ENCODE data around the gene WDR5. TPM values are rescaled to one million over a fixed set of nuclear protein-coding genes. Genes with fewer than 3 reads are reported as not detected.

WDR5 gene
- total RNA-seq, 1 donor = 22.0 TPM

GRCh38 chr9:134189145-134189469 is 53.2 kb downstream of the WDR5 start:
- no peak for DNase-seq (ENCODE audit: low read depth)
- H3K4me3 ChIP-seq (ENCODE audit: low read depth, low read length) = no peak overlapping the region
- TF ChIP-seq, protein P1, sequence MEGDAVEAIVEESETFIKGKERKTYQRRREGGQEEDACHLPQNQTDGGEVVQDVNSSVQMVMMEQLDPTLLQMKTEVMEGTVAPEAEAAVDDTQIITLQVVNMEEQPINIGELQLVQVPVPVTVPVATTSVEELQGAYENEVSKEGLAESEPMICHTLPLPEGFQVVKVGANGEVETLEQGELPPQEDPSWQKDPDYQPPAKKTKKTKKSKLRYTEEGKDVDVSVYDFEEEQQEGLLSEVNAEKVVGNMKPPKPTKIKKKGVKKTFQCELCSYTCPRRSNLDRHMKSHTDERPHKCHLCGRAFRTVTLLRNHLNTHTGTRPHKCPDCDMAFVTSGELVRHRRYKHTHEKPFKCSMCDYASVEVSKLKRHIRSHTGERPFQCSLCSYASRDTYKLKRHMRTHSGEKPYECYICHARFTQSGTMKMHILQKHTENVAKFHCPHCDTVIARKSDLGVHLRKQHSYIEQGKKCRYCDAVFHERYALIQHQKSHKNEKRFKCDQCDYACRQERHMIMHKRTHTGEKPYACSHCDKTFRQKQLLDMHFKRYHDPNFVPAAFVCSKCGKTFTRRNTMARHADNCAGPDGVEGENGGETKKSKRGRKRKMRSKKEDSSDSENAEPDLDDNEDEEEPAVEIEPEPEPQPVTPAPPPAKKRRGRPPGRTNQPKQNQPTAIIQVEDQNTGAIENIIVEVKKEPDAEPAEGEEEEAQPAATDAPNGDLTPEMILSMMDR (IDR thresholded peaks at IDR 0.05; ENCODE audit: insufficient read depth, low read depth, low read length) = no peak

DNA sequence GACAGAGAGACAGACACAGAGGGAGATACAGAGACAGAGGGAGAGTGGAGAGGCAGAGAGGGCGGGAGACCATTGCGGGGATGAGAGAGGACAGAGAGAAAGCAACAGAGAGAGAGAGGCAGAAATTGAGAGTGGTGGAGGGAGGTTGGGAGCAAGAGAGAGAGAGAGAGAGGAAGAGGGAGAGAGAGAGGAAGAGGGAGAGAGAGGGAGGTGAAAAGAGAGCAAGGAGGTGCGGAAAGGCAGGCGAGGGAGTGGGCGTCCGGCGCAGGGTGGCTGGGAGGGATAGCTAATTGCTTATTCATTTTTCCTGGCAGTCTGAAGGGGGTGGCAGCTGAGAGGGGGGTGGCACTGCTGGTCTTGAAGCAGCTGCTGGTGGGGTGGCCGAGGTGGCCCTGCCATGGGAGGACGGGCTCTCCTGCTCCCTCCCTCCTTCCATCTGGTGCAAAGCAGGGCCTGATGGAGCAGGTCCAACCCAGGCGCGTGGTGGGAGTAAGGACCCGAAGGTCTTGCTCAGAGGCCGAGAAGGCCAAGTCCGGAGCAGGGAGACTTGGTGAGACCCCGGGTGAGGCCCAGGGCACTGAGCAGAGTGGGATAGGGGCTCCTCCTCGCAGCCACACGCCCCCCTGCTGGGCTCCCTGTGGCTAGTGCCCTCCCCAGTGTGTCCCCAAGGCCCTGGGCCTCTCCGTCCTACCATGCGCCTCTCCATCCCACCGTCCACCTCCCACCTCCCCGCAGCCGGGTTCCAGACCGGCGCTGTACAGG is 53.8 kb downstream of the WDR5 start:
- DNase-seq (ENCODE audit: low read depth) = no peak
- H3K4me3 ChIP-seq (ENCODE audit: low read depth, low read length) = no peak overlapping the region
- TF ChIP-seq, protein P1 (IDR thresholded peaks at IDR 0.05; ENCODE audit: insufficient read depth, low read depth, low read length) = no peak

DNA sequence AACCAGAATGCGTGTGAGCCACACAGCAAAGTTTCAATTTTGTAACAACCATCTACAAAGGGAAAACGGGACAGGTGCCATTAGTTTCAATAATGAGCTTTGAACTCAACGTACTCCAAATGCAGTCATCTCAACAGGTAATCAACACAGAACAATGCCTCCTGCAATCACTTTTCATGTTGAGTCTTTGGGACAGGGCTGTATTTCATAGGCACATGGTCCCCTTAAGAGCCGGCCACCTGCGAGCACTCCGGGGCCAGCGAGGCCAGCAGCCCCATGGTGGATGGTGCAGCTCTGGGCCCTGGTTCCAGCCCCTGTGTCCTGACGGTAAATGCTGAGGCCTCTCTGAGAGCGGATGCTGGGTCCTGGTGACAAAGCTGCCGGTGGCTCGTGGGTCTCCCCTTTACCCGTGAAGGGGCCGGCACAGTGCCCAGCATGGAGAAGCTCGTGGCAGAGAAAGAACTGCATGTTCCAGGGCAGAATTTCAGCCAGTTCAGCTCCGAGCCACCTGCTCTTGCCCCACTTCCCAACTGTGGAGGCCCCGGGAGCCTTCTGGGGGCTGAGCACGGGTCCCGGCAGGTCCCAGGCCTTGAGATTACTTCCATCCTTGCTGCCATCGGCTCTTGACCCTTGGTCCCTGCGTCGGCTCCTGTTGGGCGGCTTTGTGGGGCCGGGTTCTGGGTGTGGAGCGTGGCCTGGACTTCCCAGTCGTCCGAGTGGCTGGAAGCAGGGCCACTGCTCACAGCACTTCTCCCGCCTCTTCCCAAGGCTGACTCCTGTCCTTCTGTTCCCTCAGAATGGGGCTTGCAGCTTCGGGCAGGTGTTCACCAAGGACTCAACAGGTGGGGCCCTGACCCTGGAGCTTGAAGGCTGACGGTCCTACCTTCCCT is 54.6 kb downstream of the WDR5 start:
- TF ChIP-seq, protein P1 (IDR thresholded peaks at IDR 0.05; ENCODE audit: insufficient read depth, low read depth, low read length) = no peak
- no peak for DNase-seq (ENCODE audit: low read depth)
- no peak overlapping the region for H3K4me3 ChIP-seq (ENCODE audit: low read depth, low read length)

GRCh38 chr9:134191455-134192209 is 55.8 kb downstream of the WDR5 start:
- DNase-seq (ENCODE audit: low read depth) = no peak
- TF ChIP-seq, protein P1 (IDR thresholded peaks at IDR 0.05; ENCODE audit: insufficient read depth, low read depth, low read length) = no peak
- H3K4me3 ChIP-seq (ENCODE audit: low read depth, low read length) = no peak overlapping the region

DNA sequence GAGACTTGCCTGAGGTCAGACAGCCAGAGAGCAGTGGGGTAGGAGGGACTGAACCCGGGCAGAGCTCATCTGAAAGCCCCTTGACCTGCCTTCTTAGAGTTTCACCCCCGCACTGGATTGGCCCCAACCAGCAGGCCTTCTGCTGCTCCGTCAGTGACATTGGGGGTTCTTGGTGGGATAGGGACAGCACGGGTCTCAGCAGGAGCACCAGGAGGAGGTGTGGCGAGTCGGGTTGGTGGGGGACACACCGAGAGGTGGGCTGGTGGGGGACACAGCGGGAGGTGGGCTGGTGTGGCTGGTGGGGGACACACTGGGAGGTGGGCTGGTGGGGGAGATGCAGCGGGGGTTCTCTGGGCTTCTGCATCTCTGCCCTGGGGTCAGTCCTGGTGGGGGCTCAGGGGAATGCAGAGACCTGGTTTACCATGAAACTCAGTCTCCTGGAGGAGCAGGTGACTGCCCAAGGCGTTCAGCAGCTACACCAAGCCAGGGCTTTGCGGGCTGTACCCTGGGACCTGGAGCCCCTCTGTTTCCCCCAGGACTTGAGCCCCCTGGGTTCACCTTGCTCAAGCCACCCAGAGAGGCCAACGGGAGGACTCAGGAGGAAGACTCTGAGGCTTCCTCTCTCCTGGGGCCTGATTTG is 56.5 kb downstream of the WDR5 start:
- TF ChIP-seq, protein P1 (IDR thresholded peaks at IDR 0.05; ENCODE audit: insufficient read depth, low read depth, low read length) = no peak
- no peak for DNase-seq (ENCODE audit: low read depth)

More for the DNA sequence above, 56.5 kb downstream of the WDR5 start:
- H3K4me3 ChIP-seq (ENCODE audit: low read depth, low read length) = no peak overlapping the region

Measured in fibroblast of villous mesenchyme (primary cell).